HG02840 (cell line): ENCODE data around the gene HIRA.
A peak's percentile ranks its signal among the peaks of the same experiment; 100 is the strongest.

Source experiments
- ATAC-seq: cut with Tn5 transposase; IDR thresholded peaks from one replicate; pipeline ENCODE4 v1.9.1; 2021; ENCODE audit warnings: mild to moderate bottlenecking, moderate library complexity, moderate number of reproducible peaks; ENCODE audit not compliant: unreplicated experiment, low FRiP score

Gene HIRA

GRCh38 chr22:19464546-19464945 lies 33.0 kb upstream of the HIRA start:
- ATAC-seq = no peak

- no peak for ATAC-seq
Observed at GRCh38 chr22:19463491-19464469, 32.2 kb upstream of the HIRA start.

GRCh38 chr22:19463008-19463407 lies 31.5 kb upstream of the HIRA start:
- ATAC-seq = no peak

GRCh38 chr22:19461506-19461905 lies 30.0 kb upstream of the HIRA start:
- ATAC-seq = no peak

- ATAC-seq = no peak
Observed at GRCh38 chr22:19460036-19460435, 28.5 kb upstream of the HIRA start.

- ATAC-seq = no peak
Observed at GRCh38 chr22:19457828-19458428, 26.4 kb upstream of the HIRA start.

GRCh38 chr22:19456541-19456940 lies 25.0 kb upstream of the HIRA start:
- no peak for ATAC-seq

- no peak for ATAC-seq
Observed at GRCh38 chr22:19455585-19456370, 24.2 kb upstream of the HIRA start.

- ATAC-seq = no peak
Observed at GRCh38 chr22:19455033-19455432, 23.5 kb upstream of the HIRA start.

- ATAC-seq = no peak
Observed at GRCh38 chr22:19454156-19454555, 22.6 kb upstream of the HIRA start.

- no peak for ATAC-seq
Observed at GRCh38 chr22:19453718-19454117, 22.2 kb upstream of the HIRA start.

GRCh38 chr22:19451570-19451969 lies 20.0 kb upstream of the HIRA start:
- no peak for ATAC-seq

GRCh38 chr22:19450363-19451175 lies 19.0 kb upstream of the HIRA start:
- ATAC-seq = no peak

- ATAC-seq = no peak
Observed at GRCh38 chr22:19449422-19449767, 17.9 kb upstream of the HIRA start.

- ATAC-seq = no peak
Observed at GRCh38 chr22:19448739-19449421, 17.3 kb upstream of the HIRA start.

GRCh38 chr22:19448076-19448607 lies 16.6 kb upstream of the HIRA start:
- ATAC-seq = peak; percentile 20

- ATAC-seq = peak; percentile 82
Observed at GRCh38 chr22:19447330-19448075, 16.0 kb upstream of the HIRA start, which contains the start of gene C22orf39. Gene C22orf39 (minus strand): TSS chr22:19447711. CDS start chr22:19447688, 23 bp downstream.

- peak; percentile 5 for ATAC-seq
Observed at GRCh38 chr22:19446603-19447329, 15.2 kb upstream of the HIRA start.
